K562 (cell line): ENCODE results near the gene PRL. TPM values are rescaled to one million over a fixed set of nuclear protein-coding genes. Genes with fewer than 3 reads are reported as not detected.

ENCODE experiments used
- ATAC-seq: fragments of 200-7000 bp; cut with Tn5 transposase; 3 replicates; pipeline ENCODE4 v1.9.1; 2020; ENCODE audit warnings: moderate library complexity
- BruUV-seq: library from RNA; stranded (reverse); fragments of 400-500 nt; replicated peaks from 2 replicates; lab custom pipeline; 2021; lab: Mats Ljungman, UMichigan
- CTCF ChIA-PET: fragments of 300-600 bp; formaldehyde crosslinking; extraction: SDS; loops from one replicate; lab custom pipeline; 2021; ENCODE audit warnings: low intra/inter-chr PET ratio; lab: Yijun Ruan, JAX
- POLR2A ChIA-PET: fragments of 300-600, 350-650 bp; sonication (Branson Sonifier 250); formaldehyde crosslinking; extraction: SDS; loops from one replicate; lab custom pipeline; 2021; ENCODE audit warnings: antibody characterized with exemption, inconsistent platforms; lab: Yijun Ruan, JAX
- DNase-seq, 4 experiments: peaks; one replicate each; pipeline versions ENCODE4 v3.0.0 to v3.0.0-alpha.2; 2011 to 2018; ENCODE audit warnings: low spot score in 3 of 4, mixed read lengths in 3 of 4; ENCODE audit errors: extremely low read depth in 1 of 4
- FAIRE-seq: peaks from 2 replicates; lab custom pipeline; 2011; peaks lifted over from hg19 to GRCh38; lab: Jason Lieb, UNC
- H2AFZ ChIP-seq: 2 replicates; pipeline ENCODE4 v1.6.0; 2011; ENCODE audit warnings: low read depth, low read length, control low read depth, inconsistent platforms
- H3K27ac ChIP-seq: fragments of 200-600 bp; 3 replicates; pipeline ENCODE4 v1.8.0; 2011; ENCODE audit warnings: low read depth, mild to moderate bottlenecking, control low read depth, inconsistent platforms, low read length, moderate library complexity, mixed read lengths; ENCODE audit errors: extremely low read depth
- H3K27me3 ChIP-seq, 2 experiments: fragments of 300-600 bp in 1 of 2; 2 replicates in 1 of 2; 3 replicates in 1 of 2; pipeline versions ENCODE4 v1.6.0 to v1.8.0; 2011; ENCODE audit warnings: inconsistent platforms in 2 of 2, low read length in 2 of 2, mild to moderate bottlenecking in 1 of 2, mixed read lengths in 1 of 2, moderate library complexity in 1 of 2; ENCODE audit not compliant: control insufficient read depth in 2 of 2, insufficient read depth in 2 of 2
- H3K36me3 ChIP-seq: fragments of 300-600 bp; 3 replicates; pipeline ENCODE4 v1.8.0; 2011; ENCODE audit warnings: mild to moderate bottlenecking, low read length, inconsistent platforms; ENCODE audit not compliant: control insufficient read depth, insufficient read depth
- H3K4me1 ChIP-seq, 2 experiments: fragments of 200-600 bp in 1 of 2; replicated peaks in 1 of 2; 2 replicates in 1 of 2; 3 replicates in 1 of 2; pipeline versions ENCODE4 v1.5.1 to v1.8.0; 2011; ENCODE audit warnings: inconsistent platforms in 2 of 2, low read length in 2 of 2, mild to moderate bottlenecking in 1 of 2, mixed read lengths in 1 of 2, moderate library complexity in 1 of 2; ENCODE audit not compliant: control insufficient read depth in 2 of 2, insufficient read depth in 2 of 2
- H3K4me2 ChIP-seq: 2 replicates; pipeline ENCODE4 v1.6.1; 2011; ENCODE audit warnings: low read length, control low read depth, inconsistent platforms, mixed read lengths; ENCODE audit not compliant: insufficient read depth
- H3K4me3 ChIP-seq: fragments of 200-600 bp; sonication (generic), shearing (Covaris generic); 2 replicates; pipeline ENCODE4 v1.5.1; 2016; ENCODE audit warnings: control low read depth, inconsistent platforms
- H3K79me2 ChIP-seq: fragments of 200-600 bp; 3 replicates; pipeline ENCODE4 v1.8.0; 2011; ENCODE audit warnings: low read length, inconsistent platforms; ENCODE audit not compliant: control insufficient read depth, insufficient read depth
- H3K9ac ChIP-seq, 2 experiments: 2 replicates each; pipeline versions ENCODE4 v1.6.0 to v1.6.1; 2011; ENCODE audit warnings: low read depth in 2 of 2, low read length in 2 of 2, control low read depth in 1 of 2, inconsistent platforms in 1 of 2, mild to moderate bottlenecking in 1 of 2, mixed read lengths in 1 of 2; ENCODE audit not compliant: insufficient read depth in 1 of 2
- H3K9me1 ChIP-seq: one replicate; pipeline ENCODE4 v1.6.0; 2011; ENCODE audit warnings: inconsistent platforms, mild to moderate bottlenecking, low read length, moderate library complexity; ENCODE audit not compliant: control insufficient read depth, insufficient read depth
- H3K9me3 ChIP-seq: replicated peaks from 2 replicates; pipeline ENCODE4 v1.5.1; 2011; ENCODE audit warnings: low read depth, low read length, inconsistent platforms; ENCODE audit not compliant: control insufficient read depth, insufficient read depth
- H4K20me1 ChIP-seq: replicated peaks from 2 replicates; pipeline ENCODE4 v1.6.1; 2011; ENCODE audit warnings: low read length, inconsistent platforms, mixed read lengths; ENCODE audit not compliant: control insufficient read depth, insufficient read depth
- C11orf30 ChIP-seq: fragments of 450-650 bp; IDR thresholded peaks from 2 replicates; pipeline ENCODE4 v1.6.1; 2016; ENCODE audit warnings: low read depth, mild to moderate bottlenecking
- DDX20 ChIP-seq: fragments of 450-650 bp; IDR thresholded peaks from 2 replicates; pipeline ENCODE4 v1.6.1; 2016; ENCODE audit warnings: missing genetic modification characterization, low read depth, mild to moderate bottlenecking, missing compliant biosample characterization, moderate library complexity
- ERF ChIP-seq: fragments of 450-650 bp; formaldehyde crosslinking; IDR thresholded peaks from 2 replicates; pipeline ENCODE4 v1.4.0; 2020; ENCODE audit warnings: mild to moderate bottlenecking, mixed read lengths
- FOXJ3 ChIP-seq: sonication (generic); formaldehyde crosslinking; IDR thresholded peaks from 2 replicates; pipeline ENCODE4 v1.4.0; 2020; ENCODE audit warnings: mild to moderate bottlenecking, missing genetic modification reagents
- MYBL2 ChIP-seq, 2 experiments: fragments of 450-650 bp in 1 of 2; sonication (generic) in 1 of 2; formaldehyde crosslinking in 1 of 2; IDR thresholded peaks; 2 replicates each; pipeline versions ENCODE4 v1.6.1 to v1.8.1; 2017 to 2022; ENCODE audit warnings: borderline replicate concordance in 1 of 2, inconsistent platforms in 1 of 2, low read depth in 1 of 2, mild to moderate bottlenecking in 1 of 2, missing genetic modification reagents in 1 of 2, moderate library complexity in 1 of 2
- PHTF2 ChIP-seq: fragments of 250-450 bp; sonication (Bioruptor Pico); IDR thresholded peaks from 2 replicates; pipeline ENCODE4 v1.5.0; 2021; ENCODE audit warnings: mild to moderate bottlenecking
- PRPF4 ChIP-seq: fragments of 200-400 bp; formaldehyde crosslinking; IDR thresholded peaks from one replicate; pipeline ENCODE4 v1.6.1; 2017; ENCODE audit warnings: low read length, low read depth, mild to moderate bottlenecking; ENCODE audit not compliant: insufficient read depth, poor library complexity, severe bottlenecking
- SRF ChIP-seq, 2 experiments: fragments of 250-450, 450-650 bp in 1 of 2; sonication (Bioruptor Pico) in 1 of 2; sonication (generic) in 1 of 2; formaldehyde crosslinking; IDR thresholded peaks; 2 replicates each; pipeline versions ENCODE4 v1.5.0 to v1.5.1; 2020 to 2022; ENCODE audit warnings: mild to moderate bottlenecking in 1 of 2, missing genetic modification reagents in 1 of 2
- THRA ChIP-seq: fragments of 450-650 bp; IDR thresholded peaks from 2 replicates; pipeline ENCODE4 v1.6.1; 2017; ENCODE audit warnings: mild to moderate bottlenecking, moderate library complexity
- ZNF316 ChIP-seq: fragments of 450-650 bp; IDR thresholded peaks from 2 replicates; pipeline ENCODE4 v1.6.1; 2016
- ZNF436 ChIP-seq: fragments of 250-450, 450-650 bp; sonication (Bioruptor Pico); formaldehyde crosslinking; IDR thresholded peaks from 2 replicates; pipeline ENCODE4 v1.7.0; 2020; ENCODE audit warnings: mild to moderate bottlenecking
- ZNF586 ChIP-seq: fragments of 450-650 bp; formaldehyde crosslinking; conservative IDR thresholded peaks from 2 replicates; pipeline ENCODE4 v1.4.0; 2020; ENCODE audit warnings: mild to moderate bottlenecking, moderate library complexity
- ZNF699 ChIP-seq: fragments of 250-450 bp; sonication (Bioruptor Pico); IDR thresholded peaks from 2 replicates; pipeline ENCODE4 v1.8.0; 2021; ENCODE audit warnings: mild to moderate bottlenecking, moderate library complexity; ENCODE audit not compliant: insufficient replicate concordance
- WGBS: fragments of 100-300 bp; shearing (Covaris generic); methylation state at CpG from one replicate; pipeline ENCODE4 v1.1.6; 2016; ENCODE audit warnings: low coverage, mixed read lengths; ENCODE audit not compliant: insufficient coverage; ENCODE audit errors: missing lambda C conversion rate; 5-methylcytosine and 5-hydroxymethylcytosine counted together
- in situ Hi-C: fragments of 300-500 bp; cut with MboI; formaldehyde crosslinking; loops from 4 replicates; pipeline ENCODE4 v1.15.0; 2018; ENCODE audit warnings: inconsistent platforms, mixed read lengths
- intact Hi-C: fragments of 100-400 bp; cut with micrococcal nuclease; formaldehyde crosslinking; loops from 2 replicates; pipeline ENCODE4 v1.14.2; 2022
- polyA plus RNA-seq, 8 experiments: library from polyadenylated mRNA; depleted of rRNA in 4 of 8; stranded (reverse) in 5 of 8; unstranded in 3 of 8; fragments of >200 nt; fragmentation: Nextera tagmentation in 2 of 8; fragmentation: Illumina TruSeq in 1 of 8; extraction: Ambion mirVana in 2 of 8; extraction: Trizol in 1 of 8; gene quantifications; 2 replicates each; pipeline versions ENCODE4 v1.2.1 to v1.2.3, GENCODE V29; 2011 to 2014; ENCODE audit warnings: inconsistent platforms in 1 of 8, missing spikeins in 1 of 8
- total RNA-seq, 7 experiments: library from RNA; depleted of rRNA in 6 of 7; stranded (reverse); fragments of >200 nt in 6 of 7; fragmentation: Illumina TruSeq in 2 of 7; extraction: Trizol in 2 of 7; gene quantifications; 2 replicates each; pipeline versions ENCODE4 v1.2.1 to v1.2.3, GENCODE V29; 2011 to 2021; ENCODE audit warnings: low replicate concordance in 1 of 7
- TF ChIP-seq, protein P1 (sequence below): IDR thresholded peaks from 3 replicates; pipeline ENCODE4 v1.6.1; 2011; ENCODE audit warnings: borderline replicate concordance, mild to moderate bottlenecking, moderate library complexity; ENCODE audit not compliant: insufficient read length; ENCODE audit errors: extremely low read depth

Gene PRL
- total and polyA plus RNA-seq, 9 of the 15 experiments (the other 6 are each of a cell fraction or from before 2014, with no cell fraction given): not detected

- 0% methylated on average over 1 of the region's 1 CpG for WGBS
- CTCF ChIA-PET: no interaction called here
- POLR2A ChIA-PET: no interaction called here
Observed at GRCh38 chr6:22253955-22254655, 42.7 kb downstream of the PRL start.

More at GRCh38 chr6:22253955-22254655, 42.7 kb downstream of the PRL start:
- Histone ChIP-seq H3K9ac (no peak overlapping the region), H3K36me3 (no peaks in the 10 kb centered on the region), H3K9me3 (no peaks in the 10 kb centered on the region), H4K20me1 (no peaks in the 10 kb centered on the region), H3K4me2 (no peak overlapping the region), H3K79me2 (no peaks in the 10 kb centered on the region), H3K9me1 (no peaks in the 10 kb centered on the region), H3K27me3 (no peaks in the 10 kb centered on the region), H3K4me3 (no peak overlapping the region), H2AFZ (no peak overlapping the region), H3K4me1 (no peaks in the 10 kb centered on the region), H3K27ac (no peak overlapping the region)
- no TSS peak for BruUV-seq
- intact Hi-C loops (no loop called here), in situ Hi-C loops (no loop called here)
- ATAC-seq (no peak), FAIRE-seq (no peak), DNase-seq (no peak)
- no peak for TF ChIP-seq SRF (CRISPR knock-in tag; IDR thresholded peaks at IDR 0.05)
- TF ChIP-seq, protein P1, sequence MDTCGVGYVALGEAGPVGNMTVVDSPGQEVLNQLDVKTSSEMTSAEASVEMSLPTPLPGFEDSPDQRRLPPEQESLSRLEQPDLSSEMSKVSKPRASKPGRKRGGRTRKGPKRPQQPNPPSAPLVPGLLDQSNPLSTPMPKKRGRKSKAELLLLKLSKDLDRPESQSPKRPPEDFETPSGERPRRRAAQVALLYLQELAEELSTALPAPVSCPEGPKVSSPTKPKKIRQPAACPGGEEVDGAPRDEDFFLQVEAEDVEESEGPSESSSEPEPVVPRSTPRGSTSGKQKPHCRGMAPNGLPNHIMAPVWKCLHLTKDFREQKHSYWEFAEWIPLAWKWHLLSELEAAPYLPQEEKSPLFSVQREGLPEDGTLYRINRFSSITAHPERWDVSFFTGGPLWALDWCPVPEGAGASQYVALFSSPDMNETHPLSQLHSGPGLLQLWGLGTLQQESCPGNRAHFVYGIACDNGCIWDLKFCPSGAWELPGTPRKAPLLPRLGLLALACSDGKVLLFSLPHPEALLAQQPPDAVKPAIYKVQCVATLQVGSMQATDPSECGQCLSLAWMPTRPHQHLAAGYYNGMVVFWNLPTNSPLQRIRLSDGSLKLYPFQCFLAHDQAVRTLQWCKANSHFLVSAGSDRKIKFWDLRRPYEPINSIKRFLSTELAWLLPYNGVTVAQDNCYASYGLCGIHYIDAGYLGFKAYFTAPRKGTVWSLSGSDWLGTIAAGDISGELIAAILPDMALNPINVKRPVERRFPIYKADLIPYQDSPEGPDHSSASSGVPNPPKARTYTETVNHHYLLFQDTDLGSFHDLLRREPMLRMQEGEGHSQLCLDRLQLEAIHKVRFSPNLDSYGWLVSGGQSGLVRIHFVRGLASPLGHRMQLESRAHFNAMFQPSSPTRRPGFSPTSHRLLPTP: no peak
- no peak for TF ChIP-seq THRA
- TF ChIP-seq ZNF699 (CRISPR knock-in tag): no peak
- TF ChIP-seq PRPF4: no peak
- TF ChIP-seq ZNF436 (CRISPR knock-in tag): no peak
- TF ChIP-seq FOXJ3: no peak
- no peak for TF ChIP-seq ERF (CRISPR knock-in tag)
- no peak for TF ChIP-seq ZNF586 (CRISPR knock-in tag)
- peak; percentile 37; the same call in 1 of the 2 replicates for TF ChIP-seq C11orf30
- no peak for TF ChIP-seq PHTF2 (CRISPR knock-in tag)
- no peak for TF ChIP-seq MYBL2 (IDR thresholded peaks at IDR 0.05; ENCODE audit: low read depth)
- TF ChIP-seq MYBL2 (CRISPR knock-in tag; IDR thresholded peaks at IDR 0.05; ENCODE audit: borderline replicate concordance): no peak
- TF ChIP-seq ZNF316: peak; percentile 54
- TF ChIP-seq DDX20 (tag): no peak
